HG02852 (cell line): ENCODE results near the gene SEMA5B.

Experiments
- ATAC-seq: cut with Tn5 transposase; IDR thresholded peaks from one replicate; pipeline ENCODE4 v1.9.1; 2021; ENCODE audit warnings: mild to moderate bottlenecking, moderate library complexity; ENCODE audit not compliant: unreplicated experiment

The SEMA5B gene

GRCh38 chr3:123055352-123055751, 27.8 kb upstream of the SEMA5B start:
- ATAC-seq = no peak

- no peak for ATAC-seq
These were observed 27.4 kb upstream of the SEMA5B start for GRCh38 chr3:123054931-123055330.

DNA sequence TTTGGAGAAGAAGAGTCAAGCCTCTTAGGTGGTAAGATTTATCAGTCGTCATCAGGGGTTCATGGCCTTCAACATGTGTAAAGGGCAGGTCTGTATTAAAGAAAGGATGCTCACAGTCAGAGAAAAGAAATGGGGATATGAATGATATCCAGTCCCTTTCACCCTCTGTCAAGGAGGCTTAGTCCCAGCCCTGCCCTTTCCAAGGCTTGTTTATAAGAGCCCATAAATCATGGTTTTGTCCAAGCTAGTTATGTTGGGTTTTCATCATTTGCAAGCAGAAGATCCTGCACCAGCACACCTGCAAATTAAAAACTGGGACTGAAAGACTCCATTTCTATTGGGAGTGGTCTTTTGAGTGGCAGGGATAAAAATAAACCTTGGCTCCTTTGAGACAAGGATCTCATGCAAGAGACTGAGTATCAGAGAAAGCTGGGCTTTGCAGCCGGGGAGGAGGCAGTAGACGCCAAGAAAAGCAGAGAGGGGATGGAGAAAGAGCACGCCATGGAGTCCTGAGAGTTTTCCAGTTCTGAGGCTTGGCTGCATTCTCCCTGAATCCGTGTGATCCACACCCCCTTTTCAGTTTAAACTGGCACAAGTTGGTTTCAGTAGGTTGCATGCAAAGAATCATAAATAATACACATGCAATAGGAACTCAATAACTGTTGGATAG, 26.7 kb upstream of the SEMA5B start:
- no peak for ATAC-seq

DNA sequence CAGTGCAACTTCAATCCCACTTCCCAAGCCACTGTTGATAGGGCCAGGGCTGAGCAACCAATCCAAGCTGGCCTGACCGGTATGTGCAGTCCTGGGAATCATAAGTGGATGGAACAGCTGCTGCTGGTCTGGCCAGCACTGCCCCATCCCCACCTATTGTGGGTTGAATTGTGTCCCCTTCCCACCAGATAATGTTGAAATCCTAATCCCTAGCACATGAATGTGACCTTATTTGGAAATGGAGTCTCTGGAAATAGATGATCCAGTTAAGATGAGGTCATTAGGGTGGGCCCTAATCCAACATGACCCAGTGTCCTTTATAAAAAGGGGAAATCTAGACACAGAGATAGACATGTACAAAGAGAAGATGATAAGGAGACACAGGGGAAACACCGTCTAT, 25.5 kb upstream of the SEMA5B start:
- no peak for ATAC-seq

GRCh38 chr3:123050666-123051065, 23.1 kb upstream of the SEMA5B start:
- ATAC-seq = no peak

- ATAC-seq = no peak
These were observed 21.1 kb upstream of the SEMA5B start for GRCh38 chr3:123048480-123049237.

DNA sequence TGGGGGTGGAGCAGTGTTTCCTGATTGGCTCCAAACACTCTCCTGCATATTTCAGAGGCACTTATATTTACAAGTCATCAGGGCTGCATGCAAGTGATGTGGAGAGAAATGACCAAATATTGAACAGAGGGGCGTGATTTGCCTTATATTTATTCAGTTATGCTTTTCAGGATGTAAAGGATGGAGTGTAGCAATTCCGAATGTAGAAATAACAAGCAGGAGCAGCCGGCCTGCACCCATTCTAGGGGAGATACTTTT, 19.4 kb upstream of the SEMA5B start:
- ATAC-seq = no peak

GRCh38 chr3:123046262-123047061, 18.9 kb upstream of the SEMA5B start:
- no peak for ATAC-seq

- no peak for ATAC-seq
These were observed 17.6 kb upstream of the SEMA5B start for GRCh38 chr3:123044981-123045763.

DNA sequence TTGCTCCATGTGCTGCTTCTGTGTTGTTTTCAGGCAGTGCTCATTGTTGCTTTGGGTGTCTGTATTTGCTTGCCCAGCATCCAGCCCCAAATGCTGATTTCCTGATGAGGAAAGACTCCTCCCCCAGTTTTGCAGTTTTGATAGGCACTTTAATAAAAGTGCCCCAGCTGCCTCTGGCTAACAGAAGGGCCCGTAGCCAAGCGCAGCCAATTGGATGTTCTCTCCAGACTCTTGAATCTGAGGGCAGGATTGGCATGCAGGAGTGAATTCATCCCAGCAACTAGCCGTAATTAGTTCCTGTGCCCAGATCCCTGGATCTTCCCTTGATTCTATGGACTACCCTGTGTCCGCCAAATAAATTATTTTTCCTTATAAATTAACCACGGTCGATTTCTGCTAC, 14.8 kb upstream of the SEMA5B start:
- no peak for ATAC-seq

DNA sequence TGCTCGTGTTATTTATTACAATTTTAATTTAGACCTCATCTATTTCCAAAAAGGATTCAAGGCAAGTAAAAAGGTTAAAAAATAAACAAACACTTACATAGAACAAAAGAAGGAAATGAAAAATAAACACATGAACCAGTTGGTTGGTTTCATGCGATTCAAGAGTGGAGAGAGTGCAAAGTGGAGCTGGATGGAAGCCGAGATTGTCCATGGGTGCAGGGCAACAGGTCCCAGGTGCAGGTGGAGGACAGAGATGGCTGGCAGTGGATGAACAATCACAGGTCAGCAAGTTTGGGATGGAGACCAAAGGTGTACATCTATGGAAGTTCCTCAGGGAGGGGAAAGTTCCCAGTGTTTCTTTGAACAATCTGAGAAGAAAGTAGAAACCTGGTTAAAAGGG, 11.6 kb upstream of the SEMA5B start:
- ATAC-seq = no peak

- no peak for ATAC-seq
These were observed 11.2 kb upstream of the SEMA5B start for GRCh38 chr3:123038751-123039150.

GRCh38 chr3:123037015-123037375, 9.4 kb upstream of the SEMA5B start:
- ATAC-seq = no peak

- ATAC-seq = no peak
These were observed 8.9 kb upstream of the SEMA5B start for GRCh38 chr3:123036352-123037014.

DNA sequence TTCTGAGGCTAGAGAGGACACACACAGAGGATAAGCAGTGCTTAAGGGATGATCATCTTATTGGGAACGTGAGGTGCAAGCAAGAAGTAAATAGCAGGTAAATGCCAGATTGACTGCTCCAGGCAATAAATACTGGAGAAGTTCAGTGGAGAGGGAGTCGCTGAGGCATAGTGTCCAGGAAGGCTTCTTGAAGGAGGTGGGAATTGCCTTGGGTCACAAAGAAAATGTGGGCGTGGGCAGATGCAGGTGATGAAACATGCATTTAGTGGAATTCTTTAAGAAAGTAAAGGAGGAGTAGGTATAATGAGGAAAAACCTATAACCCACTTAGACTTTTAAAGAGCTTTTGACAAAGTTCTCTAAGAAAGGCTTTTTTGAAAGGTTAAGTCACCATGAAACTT, 7.4 kb upstream of the SEMA5B start:
- ATAC-seq = no peak

DNA sequence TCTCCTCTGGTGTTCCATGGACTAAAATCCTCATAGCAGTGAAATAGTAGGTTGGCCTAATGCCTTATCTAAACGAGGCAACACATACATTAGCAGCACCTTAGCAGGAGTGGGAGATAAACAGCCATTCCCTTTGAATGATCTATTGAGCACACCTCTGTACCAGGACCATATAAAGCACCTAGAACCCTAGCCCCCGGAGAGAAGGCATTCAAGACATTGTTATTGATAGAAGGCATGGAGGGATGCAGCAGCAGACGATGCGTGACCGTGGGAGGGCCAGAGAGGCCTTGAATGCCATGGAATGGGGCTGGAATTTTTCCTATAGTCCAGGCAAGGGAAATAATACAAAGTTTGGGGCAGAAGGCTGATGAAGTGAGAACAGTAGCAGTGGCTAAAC, 6.6 kb upstream of the SEMA5B start:
- no peak for ATAC-seq

GRCh38 chr3:123032057-123032456, 4.5 kb upstream of the SEMA5B start:
- no peak for ATAC-seq

GRCh38 chr3:123031051-123031450, 3.5 kb upstream of the SEMA5B start:
- no peak for ATAC-seq

- no peak for ATAC-seq
These were observed 768 bp upstream of the SEMA5B start for GRCh38 chr3:123028233-123028828.

DNA sequence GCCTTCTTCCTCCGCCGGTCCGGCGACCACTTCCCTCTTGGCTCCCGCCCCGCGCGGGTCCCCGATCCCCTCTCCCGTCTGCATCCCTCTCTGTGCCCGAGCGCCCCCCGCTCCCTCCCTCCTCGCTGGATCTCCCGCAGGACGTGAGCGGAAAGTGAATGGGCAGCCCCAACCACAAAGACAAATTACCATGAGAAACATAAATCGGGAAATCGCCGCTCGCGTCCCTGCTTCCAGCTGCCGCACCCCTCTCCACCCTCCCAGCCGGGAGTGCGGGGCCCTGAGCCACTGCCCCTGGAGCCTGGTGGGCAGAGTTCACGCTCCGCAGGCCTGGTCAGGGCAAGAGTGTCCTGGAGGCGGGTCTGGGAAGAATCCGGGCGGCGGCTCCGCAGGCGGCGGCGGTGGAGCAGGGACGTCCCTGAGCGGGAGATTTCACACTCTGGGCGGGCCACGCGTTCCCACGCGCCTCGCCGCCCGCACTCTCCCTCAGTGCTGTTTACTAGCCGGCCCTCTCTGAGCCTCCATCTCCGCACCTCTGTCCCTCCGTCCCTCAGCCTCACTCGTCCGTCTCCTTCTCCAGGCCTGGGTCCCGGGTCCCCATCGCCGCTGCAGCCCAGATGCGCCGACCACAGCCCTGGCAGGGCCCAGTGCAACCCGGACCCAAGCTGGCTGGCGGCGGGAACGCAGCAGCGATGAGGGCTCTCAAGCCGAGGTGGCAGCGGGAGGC, 835 bp downstream of the SEMA5B start:
- no peak for ATAC-seq
